ES-I3 (cell line): ENCODE results near the gene PTCRA.
"Not testable (repeated sequence)": the region's sequence is repeated elsewhere in the genome, so short reads cannot be mapped to it uniquely, and the experiment has no call there.

Source experiments
- H3K36me3 ChIP-seq: 2 replicates; pipeline ENCODE4 v1.6.1; 2013; ENCODE audit warnings: mild to moderate bottlenecking, low read length, control low read depth, moderate library complexity; ENCODE audit not compliant: insufficient read depth
- H3K4me1 ChIP-seq: 2 replicates; pipeline ENCODE4 v1.6.1; 2013; ENCODE audit warnings: mild to moderate bottlenecking, control low read depth, low read length; ENCODE audit not compliant: insufficient read depth
- H3K9ac ChIP-seq: 2 replicates; pipeline ENCODE4 v1.6.1; 2013; ENCODE audit warnings: low read depth, mild to moderate bottlenecking, low read length, moderate library complexity
- H3K9me3 ChIP-seq: 2 replicates; pipeline ENCODE4 v1.6.1; 2013; ENCODE audit warnings: mild to moderate bottlenecking, low read length, moderate library complexity; ENCODE audit not compliant: control insufficient read depth, insufficient read depth

The PTCRA gene

GRCh38 chr6:42915732-42916131 is at the start of gene PTCRA:
Gene PTCRA, plus strand, starts transcription at chr6:42916053. Its CDS starts 17 bp downstream, at chr6:42916070.
- Histone ChIP-seq H3K9me3 (no peaks in the 10 kb centered on the region), H3K36me3 (no peaks in the 10 kb centered on the region), H3K4me1 (no peaks in the 10 kb centered on the region), H3K9ac (no peak within 1 kb of the TSS)

GRCh38 chr6:42870145-42870936 is 45.5 kb upstream of the PTCRA start:
- no peak overlapping the region for H3K9ac ChIP-seq
- H3K36me3 ChIP-seq = no peaks in the 10 kb centered on the region
- H3K4me1 ChIP-seq = no peaks in the 10 kb centered on the region
- H3K9me3 ChIP-seq = no peaks in the 10 kb centered on the region

GRCh38 chr6:42871711-42872110 is 44.1 kb upstream of the PTCRA start:
- Histone ChIP-seq H3K4me1 (no peaks in the 10 kb centered on the region), H3K9me3 (no peaks in the 10 kb centered on the region), H3K36me3 (no peaks in the 10 kb centered on the region), H3K9ac (no peak overlapping the region)

GRCh38 chr6:42873313-42873712 is 42.5 kb upstream of the PTCRA start:
- H3K9me3 ChIP-seq = no peaks in the 10 kb centered on the region
- no peaks in the 10 kb centered on the region for H3K36me3 ChIP-seq

GRCh38 chr6:42877695-42878094 is 38.2 kb upstream of the PTCRA start:
- Histone ChIP-seq H3K36me3 (peaks cover 2% of the 10 kb centered on the region; the same call in 1 of the 2 replicates), H3K9ac (no peak overlapping the region), H3K9me3 (no peaks in the 10 kb centered on the region), H3K4me1 (no peaks in the 10 kb centered on the region)

More at GRCh38 chr6:42873313-42873712, 42.5 kb upstream of the PTCRA start:
- Histone ChIP-seq H3K9ac (no peak overlapping the region), H3K4me1 (no peaks in the 10 kb centered on the region)

- Histone ChIP-seq H3K9ac (peak within 1 kb of the TSS; percentile 75), H3K4me1 (no peaks in the 10 kb centered on the region), H3K9me3 (no peaks in the 10 kb centered on the region), H3K36me3 (peaks cover 20% of the 10 kb centered on the region)
Measured at GRCh38 chr6:42879372-42880239, 36.2 kb upstream of the PTCRA start, which contains the start of gene RPL7L1. Gene RPL7L1, plus strand, starts transcription at chr6:42879616. Its CDS starts 295 bp downstream, at chr6:42879911.

GRCh38 chr6:42880240-42880817 is 35.5 kb upstream of the PTCRA start:
- peak overlapping the region; percentile 75 for H3K9ac ChIP-seq
- peaks cover 26% of the 10 kb centered on the region for H3K36me3 ChIP-seq
- not testable (repeated sequence) for H3K4me1 ChIP-seq, H3K9me3 ChIP-seq

- H3K9ac ChIP-seq = peak overlapping the region; percentile 75
- not testable (repeated sequence) for H3K4me1 ChIP-seq, H3K9me3 ChIP-seq
- peaks cover 30% of the 10 kb centered on the region for H3K36me3 ChIP-seq
Measured at GRCh38 chr6:42880871-42881270, 35.0 kb upstream of the PTCRA start.

GRCh38 chr6:42885702-42886101 is 30.2 kb upstream of the PTCRA start:
- Histone ChIP-seq H3K36me3 (peaks cover 32% of the 10 kb centered on the region), H3K9ac (no peak overlapping the region)

GRCh38 chr6:42888201-42888600 is 27.7 kb upstream of the PTCRA start:
- H3K4me1 ChIP-seq, H3K9ac ChIP-seq, H3K9me3 ChIP-seq: not testable (repeated sequence)
- peaks cover 25% of the 10 kb centered on the region for H3K36me3 ChIP-seq

More at GRCh38 chr6:42885702-42886101, 30.2 kb upstream of the PTCRA start:
- Histone ChIP-seq H3K9me3 (no peaks in the 10 kb centered on the region), H3K4me1 (no peaks in the 10 kb centered on the region)

GRCh38 chr6:42889815-42890214 is 26.0 kb upstream of the PTCRA start:
- no peaks in the 10 kb centered on the region for H3K4me1 ChIP-seq

GRCh38 chr6:42890311-42891198 is 25.3 kb upstream of the PTCRA start:
- no peaks in the 10 kb centered on the region for H3K4me1 ChIP-seq
- peak overlapping the region; percentile 69 for H3K9ac ChIP-seq
- H3K9me3 ChIP-seq = no peaks in the 10 kb centered on the region
- H3K36me3 ChIP-seq = peaks cover 4% of the 10 kb centered on the region; the same call in 1 of the 2 replicates

More at GRCh38 chr6:42889815-42890214, 26.0 kb upstream of the PTCRA start:
- Histone ChIP-seq H3K9me3 (no peaks in the 10 kb centered on the region), H3K9ac (peak overlapping the region; percentile 69), H3K36me3 (peaks cover 10% of the 10 kb centered on the region; the same call in 1 of the 2 replicates)

GRCh38 chr6:42891199-42891722 is 24.6 kb upstream of the PTCRA start:
- Histone ChIP-seq H3K9me3 (no peaks in the 10 kb centered on the region), H3K9ac (peak overlapping the region; percentile 69), H3K4me1 (no peaks in the 10 kb centered on the region), H3K36me3 (no peaks in the 10 kb centered on the region; the same call in 1 of the 2 replicates)
